C4-2B (cell line): ENCODE data around the gene C6orf89.

Experiments
- CTCF ChIP-seq: fragments of 450-650 bp; conservative IDR thresholded peaks from 2 replicates; pipeline ENCODE4 v1.5.1; 2017; ENCODE audit warnings: mild to moderate bottlenecking
- ZFX ChIP-seq: fragments of 450-650 bp; IDR thresholded peaks from 2 replicates; pipeline ENCODE4 v1.6.1; 2017

GRCh38 chr6:36884610-36885009 is 1.1 kb upstream of the C6orf89 start:
- TF ChIP-seq CTCF (no peak), ZFX (no peak)
